Pons (tissue), 1 donor: ENCODE data around the gene CBX2.

Source experiments
- DNase-seq: peaks from one replicate; pipeline ENCODE4 v3.0.0-alpha.2; 2016; ENCODE audit warnings: low spot score

The CBX2 gene

DNA sequence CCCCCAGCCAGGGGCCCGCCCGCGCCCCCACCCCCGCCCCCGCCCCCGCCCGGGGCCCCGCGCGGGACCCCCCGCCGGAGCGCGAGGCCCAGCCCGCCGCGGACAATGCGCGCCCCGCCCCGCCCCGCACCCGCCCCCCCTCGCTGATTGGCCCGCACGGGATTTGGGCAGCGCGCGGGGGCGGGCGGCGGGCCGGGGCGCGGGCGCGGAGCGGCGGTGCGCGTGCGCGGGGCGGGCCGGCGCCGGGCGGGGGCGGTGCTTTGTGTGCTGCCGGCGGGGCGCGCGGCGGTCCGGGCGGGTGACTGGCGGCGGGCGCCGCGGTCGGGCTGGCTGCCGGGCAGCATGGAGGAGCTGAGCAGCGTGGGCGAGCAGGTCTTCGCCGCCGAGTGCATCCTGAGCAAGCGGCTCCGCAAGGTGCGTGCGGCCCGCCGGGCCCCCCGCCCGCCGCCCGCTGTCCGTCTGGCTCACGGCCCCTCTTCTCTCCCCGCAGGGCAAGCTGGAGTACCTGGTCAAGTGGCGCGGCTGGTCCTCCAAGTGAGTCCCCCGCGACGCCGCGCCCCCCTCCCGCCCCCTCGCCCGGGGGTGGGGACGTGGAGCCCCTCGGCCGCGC is at the start of gene CBX2:
Gene CBX2 (plus strand): TSS at position 255 of the 610 bp plus-strand sequence. CDS start 88 bp downstream, at position 343.
- DNase-seq: no peak

GRCh38 chr17:79728169-79728907 is 49.6 kb upstream of the CBX2 start:
- DNase-seq: peak; percentile 97

GRCh38 chr17:79728908-79729471 is 49.0 kb upstream of the CBX2 start:
- DNase-seq: no peak

DNA sequence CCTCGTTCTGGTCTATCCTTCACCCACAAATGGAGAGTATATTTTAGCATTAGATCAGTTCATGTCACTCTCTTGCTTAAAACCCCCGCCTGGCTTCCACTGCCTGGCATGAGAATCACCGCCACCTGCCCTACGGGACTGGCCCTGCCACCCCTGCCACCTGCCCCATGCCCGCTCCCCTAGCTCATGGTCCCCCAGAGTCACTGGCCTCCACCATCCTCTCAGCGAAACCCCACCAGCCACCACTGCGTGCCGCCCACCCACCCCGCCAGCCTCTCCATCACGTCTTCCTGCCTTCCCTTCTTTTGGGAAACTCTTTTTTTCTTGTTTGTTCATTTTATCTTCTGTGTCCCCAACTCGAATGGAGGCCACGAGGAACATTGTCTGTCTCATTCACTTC is 48.2 kb upstream of the CBX2 start:
- DNase-seq: no peak

GRCh38 chr17:79730437-79730768 is 47.5 kb upstream of the CBX2 start:
- no peak for DNase-seq

- DNase-seq: no peak
Observed at GRCh38 chr17:79730769-79731483, 47.0 kb upstream of the CBX2 start, which contains the start of gene ENPP7. Gene ENPP7, plus strand, starts transcription at chr17:79730943. Its CDS starts 197 bp downstream, at chr17:79731140.

GRCh38 chr17:79732254-79732653 is 45.7 kb upstream of the CBX2 start:
- no peak for DNase-seq

DNA sequence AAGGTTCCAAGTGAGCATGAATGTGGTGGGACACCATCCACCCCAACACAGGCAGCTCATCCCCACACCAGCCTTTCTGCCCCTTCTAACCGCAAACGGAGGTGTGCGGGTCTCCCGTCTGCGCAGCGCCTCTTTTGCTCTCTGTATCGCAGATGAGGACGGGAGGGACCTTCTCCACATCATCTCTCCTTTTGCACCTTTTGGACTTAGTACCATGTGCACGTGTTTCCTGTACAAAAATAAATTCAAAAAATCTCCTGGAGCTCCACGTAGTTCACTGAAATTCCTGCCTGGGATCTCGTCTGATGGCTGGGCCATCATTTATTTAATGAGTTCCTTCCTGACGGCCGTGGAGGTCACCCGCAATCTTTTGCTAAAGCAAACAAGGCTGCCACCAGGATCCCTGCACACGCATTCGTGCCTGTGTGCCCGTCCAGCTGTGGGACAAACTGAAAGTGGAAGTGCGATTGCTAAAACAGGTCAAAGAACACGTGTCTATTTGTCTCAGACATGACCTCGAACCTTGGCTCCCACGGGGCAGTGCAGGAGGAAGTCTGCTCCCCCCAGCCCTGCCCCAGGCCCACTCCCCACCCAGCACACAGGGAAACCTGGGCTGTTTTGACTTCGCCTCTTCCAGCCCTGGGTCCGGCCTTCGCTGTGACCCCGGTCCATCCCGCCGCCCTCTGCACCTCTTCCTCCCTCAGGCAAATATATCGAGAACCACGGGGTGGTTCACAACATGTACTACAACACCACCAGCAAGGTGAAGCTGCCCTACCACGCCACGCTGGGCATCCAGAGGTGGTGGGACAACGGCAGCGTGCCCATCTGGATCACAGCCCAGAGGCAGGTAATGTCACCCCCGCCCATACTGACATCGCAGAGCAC is 44.9 kb upstream of the CBX2 start:
- DNase-seq: peak; percentile 49

GRCh38 chr17:79733692-79734070 is 44.3 kb upstream of the CBX2 start:
- no peak for DNase-seq

- no peak for DNase-seq
Observed at GRCh38 chr17:79735096-79735495, 42.9 kb upstream of the CBX2 start.

GRCh38 chr17:79737046-79737921 is 40.7 kb upstream of the CBX2 start:
- DNase-seq: no peak

DNA sequence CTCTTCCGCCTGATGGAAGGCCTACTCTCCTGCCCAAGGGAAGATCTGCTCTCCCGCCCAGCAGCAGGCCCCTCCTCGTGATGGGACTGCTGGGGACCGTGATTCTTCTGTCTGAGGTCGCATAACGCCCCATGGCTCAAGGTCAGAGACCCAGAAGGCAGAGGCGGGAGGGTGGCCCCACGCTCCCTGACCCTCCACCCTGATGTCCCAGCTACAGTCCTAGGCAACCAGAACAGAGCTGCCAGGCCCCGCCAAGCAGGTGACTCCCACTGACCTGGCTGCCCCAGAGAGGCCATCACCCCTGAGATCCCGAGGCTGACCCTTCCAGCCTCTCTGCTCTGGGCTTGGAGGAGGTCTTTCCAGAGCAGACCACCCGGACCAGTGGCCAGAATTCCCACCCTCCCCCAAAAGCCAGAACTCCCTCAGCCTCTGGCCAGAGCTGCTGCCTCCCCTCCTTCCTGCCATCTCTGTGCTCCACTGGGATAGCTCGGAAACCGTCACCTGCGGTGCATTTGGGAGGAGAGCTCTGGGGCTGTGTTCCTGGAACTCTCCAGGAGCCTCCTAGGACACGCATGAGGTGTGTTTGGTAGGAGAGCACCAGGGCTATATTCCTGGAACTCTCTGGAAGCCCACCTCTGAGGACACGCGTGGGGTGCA is 39.9 kb upstream of the CBX2 start:
- DNase-seq: no peak

DNA sequence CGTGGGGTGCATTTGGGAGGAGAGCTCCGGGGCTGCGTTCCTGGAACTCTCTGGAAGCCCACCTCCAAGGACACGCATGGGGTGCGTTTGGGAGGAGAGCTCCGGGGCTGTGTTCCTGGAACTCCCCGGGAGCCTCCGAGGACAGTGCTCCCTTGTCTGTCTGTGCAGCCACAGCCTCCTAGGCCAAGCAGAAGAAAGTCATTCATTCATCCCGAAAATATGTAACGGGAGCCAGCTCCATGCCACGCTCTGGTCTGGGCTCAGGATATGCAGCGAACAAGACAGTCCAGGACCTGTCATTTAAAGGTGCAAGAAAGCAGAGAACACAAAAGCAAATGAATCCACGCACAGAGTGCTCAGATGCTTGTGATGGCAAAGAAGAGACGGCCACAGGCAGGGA is 39.3 kb upstream of the CBX2 start:
- no peak for DNase-seq

DNA sequence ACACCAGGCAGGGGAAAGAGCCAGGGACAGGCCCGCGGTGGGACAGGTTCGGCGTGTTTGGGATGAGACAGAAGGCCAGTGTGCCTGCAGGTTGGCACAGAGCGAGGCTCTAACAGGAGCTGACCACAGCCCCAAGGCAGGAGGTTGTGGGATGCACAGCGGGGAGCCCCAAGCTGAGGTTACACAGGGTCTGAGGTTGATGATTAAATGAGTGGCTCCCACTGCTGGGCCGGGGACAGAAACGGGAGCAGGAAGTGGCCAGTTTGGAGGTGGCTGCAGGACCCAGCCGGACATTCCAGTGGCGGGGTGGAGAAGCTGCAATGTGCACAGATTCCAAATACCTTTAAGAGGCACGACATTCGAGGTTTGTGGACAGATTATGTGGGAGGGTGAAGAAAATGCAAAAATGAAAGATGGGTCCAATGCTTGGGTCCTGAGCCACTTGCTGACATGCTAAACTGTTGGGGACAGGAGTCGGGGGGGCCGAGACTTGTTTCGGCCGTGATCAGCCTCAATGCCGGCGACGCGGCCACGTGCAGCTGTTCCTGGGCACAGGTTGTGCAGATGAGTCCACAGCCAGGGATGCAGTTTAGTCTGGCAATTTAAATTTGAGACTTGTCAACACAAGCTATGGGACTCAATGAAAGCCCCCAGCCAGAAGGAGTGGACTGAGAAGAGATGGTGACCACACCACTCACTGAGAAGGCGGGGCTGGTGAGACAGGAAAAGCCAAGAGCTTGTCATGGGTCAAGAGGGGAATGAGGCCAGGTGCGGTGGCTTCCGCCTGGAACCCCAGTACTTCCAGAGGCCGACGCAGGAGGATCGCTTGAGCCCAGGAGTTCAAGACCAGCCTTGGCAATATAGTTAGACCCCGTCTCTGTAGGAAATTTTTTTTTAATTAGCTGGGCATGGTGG is 38.5 kb upstream of the CBX2 start:
- DNase-seq: no peak

DNA sequence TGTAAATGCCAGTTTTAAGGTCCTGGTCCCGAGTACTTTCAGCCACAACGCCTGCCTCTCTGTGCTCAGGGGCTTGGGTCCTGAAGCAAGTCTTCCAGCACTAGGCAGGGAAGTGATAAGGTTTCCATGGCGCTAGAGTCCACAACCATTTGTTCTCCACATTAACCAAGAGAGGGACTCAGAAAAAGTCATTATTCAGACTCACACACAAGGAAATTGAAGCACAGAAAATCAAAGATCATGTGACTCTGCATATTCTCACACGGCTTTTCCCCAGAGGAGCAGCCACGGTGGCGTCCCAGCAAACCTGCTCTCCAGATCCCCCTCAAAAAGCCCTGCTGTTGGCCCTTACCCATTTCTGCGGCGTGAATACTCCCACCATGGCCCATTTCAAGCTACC is 37.5 kb upstream of the CBX2 start:
- no peak for DNase-seq

GRCh38 chr17:79741401-79741750 is 36.6 kb upstream of the CBX2 start:
- DNase-seq: no peak

DNA sequence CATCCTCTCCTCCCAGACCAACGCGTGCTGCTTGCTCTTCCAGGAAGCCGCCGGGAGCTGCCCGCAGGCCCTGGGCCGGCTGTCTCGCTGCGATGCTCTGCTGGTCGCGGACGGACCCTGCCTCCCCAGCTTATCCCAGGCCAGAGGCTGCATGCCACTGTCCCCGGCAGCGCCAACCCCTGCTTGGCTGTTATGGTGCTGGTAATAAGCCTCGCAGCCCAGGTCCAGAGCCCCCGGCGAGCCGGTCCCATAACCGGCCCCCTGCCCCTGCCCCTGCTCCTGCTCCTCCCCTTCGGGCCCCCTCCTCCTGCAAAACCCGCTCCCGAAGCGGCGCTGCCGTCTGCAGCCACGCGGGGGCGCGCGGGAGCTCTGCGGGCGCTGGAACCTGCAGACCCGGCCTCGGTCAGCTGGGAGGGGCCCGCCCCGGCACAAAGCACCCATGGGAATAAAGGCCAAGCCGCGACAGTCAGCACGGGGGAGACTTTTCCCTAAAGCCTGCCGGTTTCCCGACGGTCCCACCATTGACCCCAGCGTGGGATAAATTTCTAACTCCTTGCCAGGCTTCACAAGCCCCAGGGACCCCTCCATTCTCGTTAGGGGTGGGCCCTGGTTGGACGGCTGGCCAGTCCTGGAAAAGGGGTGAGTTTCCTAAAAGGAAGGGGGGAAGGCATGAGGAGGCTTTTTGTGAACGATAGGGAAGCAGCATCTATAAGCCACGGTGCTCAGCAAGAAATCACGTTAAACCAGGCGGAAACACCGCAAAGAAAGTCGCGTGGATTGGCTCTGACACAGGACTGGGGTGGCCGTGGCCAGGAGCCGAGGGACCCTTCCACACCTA is 36.0 kb upstream of the CBX2 start:
- DNase-seq: peak; percentile 34

DNA sequence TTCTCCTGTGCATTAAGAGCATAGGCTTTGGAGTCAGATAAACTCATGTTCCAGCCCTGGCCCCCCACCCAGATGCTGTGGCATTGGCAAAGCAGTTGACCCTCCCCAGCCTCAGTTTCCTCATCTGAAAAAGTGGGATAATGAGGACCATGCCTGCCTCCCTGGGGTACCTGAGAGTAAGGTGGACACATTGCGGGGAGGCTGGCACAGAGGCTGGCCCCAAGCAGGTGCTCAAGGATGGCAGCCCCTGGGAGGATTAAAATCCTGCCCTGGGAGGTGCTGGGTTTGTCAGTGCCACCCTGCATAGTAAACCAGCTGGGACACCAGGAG is 35.4 kb upstream of the CBX2 start:
- no peak for DNase-seq
